Gastrocnemius medialis (tissue), 4 donors: ENCODE data around the gene FRMD4B.

Source experiments
- POLR2A ChIP-seq, 2 donors: fragments of 450-650 bp; IDR thresholded peaks; one replicate each; pipeline ENCODE4 v1.6.1; 2017; ENCODE audit warnings: antibody characterized with exemption in 2 of 2, mild to moderate bottlenecking in 2 of 2, moderate library complexity in 2 of 2
- TF ChIP-seq, protein P1 (sequence below), 5 experiments: fragments of 450-650 bp in 3 of 5; fragments of 200-600 bp in 2 of 5; sonication (generic) in 2 of 5; IDR thresholded peaks in 4 of 5; conservative IDR thresholded peaks in 1 of 5; 1 replicate in 4 of 5; 2 replicates in 1 of 5; pipeline ENCODE4 v1.5.1; 2016 to 2019; ENCODE audit warnings: antibody characterized with exemption in 5 of 5, mild to moderate bottlenecking in 3 of 5, moderate library complexity in 3 of 5

DNA sequence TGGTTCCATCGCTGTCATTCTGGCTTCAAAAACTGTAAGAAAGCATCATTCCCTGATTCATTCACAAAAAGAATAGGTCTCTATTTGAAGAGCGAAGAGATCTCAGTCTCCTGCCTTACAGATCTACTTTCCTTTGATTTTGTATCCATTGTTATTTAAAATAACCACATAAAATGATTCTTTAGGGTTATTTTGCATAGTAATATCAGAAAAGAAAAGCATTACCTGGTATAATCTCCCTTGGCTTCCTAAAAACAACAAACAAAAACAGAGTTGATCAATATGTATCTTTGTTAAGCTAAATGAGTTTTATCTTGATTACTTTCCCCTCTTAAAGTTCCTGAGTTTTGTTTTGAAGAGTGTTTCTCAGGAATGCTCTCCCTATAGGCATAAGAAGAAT, 136.9 kb downstream of the FRMD4B start:
- TF ChIP-seq, protein P1, sequence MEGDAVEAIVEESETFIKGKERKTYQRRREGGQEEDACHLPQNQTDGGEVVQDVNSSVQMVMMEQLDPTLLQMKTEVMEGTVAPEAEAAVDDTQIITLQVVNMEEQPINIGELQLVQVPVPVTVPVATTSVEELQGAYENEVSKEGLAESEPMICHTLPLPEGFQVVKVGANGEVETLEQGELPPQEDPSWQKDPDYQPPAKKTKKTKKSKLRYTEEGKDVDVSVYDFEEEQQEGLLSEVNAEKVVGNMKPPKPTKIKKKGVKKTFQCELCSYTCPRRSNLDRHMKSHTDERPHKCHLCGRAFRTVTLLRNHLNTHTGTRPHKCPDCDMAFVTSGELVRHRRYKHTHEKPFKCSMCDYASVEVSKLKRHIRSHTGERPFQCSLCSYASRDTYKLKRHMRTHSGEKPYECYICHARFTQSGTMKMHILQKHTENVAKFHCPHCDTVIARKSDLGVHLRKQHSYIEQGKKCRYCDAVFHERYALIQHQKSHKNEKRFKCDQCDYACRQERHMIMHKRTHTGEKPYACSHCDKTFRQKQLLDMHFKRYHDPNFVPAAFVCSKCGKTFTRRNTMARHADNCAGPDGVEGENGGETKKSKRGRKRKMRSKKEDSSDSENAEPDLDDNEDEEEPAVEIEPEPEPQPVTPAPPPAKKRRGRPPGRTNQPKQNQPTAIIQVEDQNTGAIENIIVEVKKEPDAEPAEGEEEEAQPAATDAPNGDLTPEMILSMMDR (IDR thresholded peaks at IDR 0.05 in 4 of 5, conservative IDR thresholded peaks at IDR 0.05 in 1 of 5) = no peak
- no peak for TF ChIP-seq POLR2A (IDR thresholded peaks at IDR 0.05)
